Tibial artery (tissue), 4 donors: ENCODE data around the gene TCEAL4.

Experiments
- DNase-seq, 2 donors: peaks; one replicate each; pipeline ENCODE4 v3.0.0-alpha.2; 2019
- H3K27ac ChIP-seq, 2 donors: fragments of 200-600 bp; sonication (generic) in 1 of 2; 1 replicate in 1 of 2; 2 replicates in 1 of 2; pipeline ENCODE4 v1.5.1; 2018 to 2019; ENCODE audit warnings: mild to moderate bottlenecking in 1 of 2
- H3K27me3 ChIP-seq, 2 donors: fragments of 200-600 bp; sonication (generic) in 1 of 2; one replicate each; pipeline versions ENCODE4 v1.5.1 to v1.6.0; 2016 to 2019
- H3K36me3 ChIP-seq, 3 donors: fragments of 200-600 bp; sonication (generic) in 2 of 3; one replicate each; pipeline ENCODE4 v1.5.1; 2016 to 2019; ENCODE audit warnings: mild to moderate bottlenecking in 2 of 3
- H3K4me1 ChIP-seq, 4 donors: fragments of 200-600 bp; sonication (generic) in 2 of 4; 1 replicate in 3 of 4; 2 replicates in 1 of 4; pipeline ENCODE4 v1.5.1; 2016 to 2019
- H3K4me3 ChIP-seq, 2 donors: fragments of 200-600 bp; sonication (generic) in 1 of 2; 1 replicate in 1 of 2; 2 replicates in 1 of 2; pipeline ENCODE4 v1.5.1; 2018 to 2019; ENCODE audit warnings: mild to moderate bottlenecking in 2 of 2
- H3K9me3 ChIP-seq, 3 donors: fragments of 200-600 bp; sonication (generic) in 1 of 3; one replicate each; pipeline ENCODE4 v1.5.1; 2016 to 2019
- CTCF ChIP-seq, 2 experiments: fragments of 200-600 bp in 1 of 2; fragments of 450-650 bp in 1 of 2; IDR thresholded peaks; one replicate each; pipeline ENCODE4 v1.5.1; 2017 to 2019; ENCODE audit warnings: antibody characterized with exemption in 2 of 2, mild to moderate bottlenecking in 1 of 2, moderate library complexity in 1 of 2
- intact Hi-C: fragments of 100-400 bp; cut with DNase I; formaldehyde crosslinking; loops from one replicate; pipeline ENCODE4 v1.15.0; 2023; ENCODE audit warnings: low total_unique reads

The TCEAL4 gene

GRCh38 chrX:103585411-103586313 lies at the start of gene TCEAL4:
Gene TCEAL4 (plus strand): TSS chrX:103585515. CDS start chrX:103586676, 1,161 bp downstream.
- H3K27ac ChIP-seq, result peak within 1 kb of the TSS; percentile 90 to 94
- no peaks in the 10 kb centered on the region for H3K27me3 ChIP-seq
- TF ChIP-seq CTCF (IDR thresholded peaks at IDR 0.05), result no peak
- H3K36me3 ChIP-seq, result peaks cover 0 to 4% (median 0%) of the 10 kb centered on the region in 3 donors
- H3K4me3 ChIP-seq, result peak within 1 kb of the TSS; percentile 72 to 78
- intact Hi-C loops, result no loop called here
- H3K4me1 ChIP-seq, result peaks cover 0 to 24% (median 3%) of the 10 kb centered on the region in 4 donors
- H3K9me3 ChIP-seq, result peaks cover 0 to 6% (median 0%) of the 10 kb centered on the region in 3 donors
- peak; percentile 56 to 82 for DNase-seq

- intact Hi-C loops, result loop anchor here (10.0 kb wide), 1 partner anchor 279 kb away; no protein-coding TSS in a partner anchor
- Histone ChIP-seq H3K9me3 (no peaks in the 10 kb centered on the region), H3K27ac (peak overlapping the region; percentile 81 to 82), H3K27me3 (no peaks in the 10 kb centered on the region), H3K36me3 (no peaks in the 10 kb centered on the region), H3K4me1 (peaks cover 0 to 71% (median 9%) of the 10 kb centered on the region in 4 donors), H3K4me3 (no peak overlapping the region)
- no peak for TF ChIP-seq CTCF (IDR thresholded peaks at IDR 0.05)
- no peak for DNase-seq
Measured at GRCh38 chrX:103536071-103536470, 49.2 kb upstream of the TCEAL4 start.

- intact Hi-C loops, result loop anchor here (10.0 kb wide), 1 partner anchor 278 kb away; no protein-coding TSS in a partner anchor
- no peaks in the 10 kb centered on the region for H3K27me3 ChIP-seq
- TF ChIP-seq CTCF (IDR thresholded peaks at IDR 0.05), result no peak
- peak overlapping the region; percentile 81 to 82 for H3K27ac ChIP-seq
- no peaks in the 10 kb centered on the region for H3K9me3 ChIP-seq
- no peak overlapping the region for H3K4me3 ChIP-seq
- H3K36me3 ChIP-seq, result no peaks in the 10 kb centered on the region
- peaks cover 0 to 71% (median 9%) of the 10 kb centered on the region in 4 donors for H3K4me1 ChIP-seq
- no peak for DNase-seq
Measured at GRCh38 chrX:103536732-103537131, 48.6 kb upstream of the TCEAL4 start.

GRCh38 chrX:103537871-103538387 lies 47.4 kb upstream of the TCEAL4 start:
- DNase-seq, result no peak
- Histone ChIP-seq H3K36me3 (no peaks in the 10 kb centered on the region), H3K27ac (peak overlapping the region; percentile 77 to 82), H3K4me1 (peaks cover 0 to 71% (median 9%) of the 10 kb centered on the region in 4 donors), H3K4me3 (no peak overlapping the region), H3K27me3 (no peaks in the 10 kb centered on the region), H3K9me3 (no peaks in the 10 kb centered on the region)
- TF ChIP-seq CTCF (IDR thresholded peaks at IDR 0.05), result no peak
- intact Hi-C loops, result loop anchor here (10.0 kb wide), 1 partner anchor 277 kb away; no protein-coding TSS in a partner anchor

GRCh38 chrX:103538728-103539127 lies 46.6 kb upstream of the TCEAL4 start:
- Histone ChIP-seq H3K4me1 (peaks cover 0 to 70% (median 9%) of the 10 kb centered on the region in 4 donors), H3K27ac (peak overlapping the region; percentile 77 to 82), H3K27me3 (no peaks in the 10 kb centered on the region), H3K36me3 (no peaks in the 10 kb centered on the region), H3K4me3 (no peak overlapping the region), H3K9me3 (no peaks in the 10 kb centered on the region)
- intact Hi-C loops, result loop anchor here (10.0 kb wide), 1 partner anchor 276 kb away; no protein-coding TSS in a partner anchor
- no peak for DNase-seq
- no peak for TF ChIP-seq CTCF (IDR thresholded peaks at IDR 0.05)
